ENCODE results near the gene REM2.
"Not testable (repeated sequence)": the region's sequence is repeated elsewhere in the genome, so short reads cannot be mapped to it uniquely, and the experiment has no call there.

REM2 gene

GRCh38 chr14:22852599-22852939 is 30.5 kb upstream of the REM2 start:
- Histone ChIP-seq H3K36me3 (ENCODE audit: control insufficient read depth, insufficient read depth, low read length) (no peaks in the 10 kb centered on the region), H3K4me1 (ENCODE audit: control insufficient read depth, insufficient read depth, low read length) (peaks cover 43% of the 10 kb centered on the region), H3K27ac (ENCODE audit: low read depth, low read length) (no peak overlapping the region), H3K4me3 (ENCODE audit: low read length) (no peak overlapping the region), H3K9ac (ENCODE audit: low read length) (no peak overlapping the region), H3K27me3 (ENCODE audit: control insufficient read depth, insufficient read depth, low read length) (no peaks in the 10 kb centered on the region)

DNA sequence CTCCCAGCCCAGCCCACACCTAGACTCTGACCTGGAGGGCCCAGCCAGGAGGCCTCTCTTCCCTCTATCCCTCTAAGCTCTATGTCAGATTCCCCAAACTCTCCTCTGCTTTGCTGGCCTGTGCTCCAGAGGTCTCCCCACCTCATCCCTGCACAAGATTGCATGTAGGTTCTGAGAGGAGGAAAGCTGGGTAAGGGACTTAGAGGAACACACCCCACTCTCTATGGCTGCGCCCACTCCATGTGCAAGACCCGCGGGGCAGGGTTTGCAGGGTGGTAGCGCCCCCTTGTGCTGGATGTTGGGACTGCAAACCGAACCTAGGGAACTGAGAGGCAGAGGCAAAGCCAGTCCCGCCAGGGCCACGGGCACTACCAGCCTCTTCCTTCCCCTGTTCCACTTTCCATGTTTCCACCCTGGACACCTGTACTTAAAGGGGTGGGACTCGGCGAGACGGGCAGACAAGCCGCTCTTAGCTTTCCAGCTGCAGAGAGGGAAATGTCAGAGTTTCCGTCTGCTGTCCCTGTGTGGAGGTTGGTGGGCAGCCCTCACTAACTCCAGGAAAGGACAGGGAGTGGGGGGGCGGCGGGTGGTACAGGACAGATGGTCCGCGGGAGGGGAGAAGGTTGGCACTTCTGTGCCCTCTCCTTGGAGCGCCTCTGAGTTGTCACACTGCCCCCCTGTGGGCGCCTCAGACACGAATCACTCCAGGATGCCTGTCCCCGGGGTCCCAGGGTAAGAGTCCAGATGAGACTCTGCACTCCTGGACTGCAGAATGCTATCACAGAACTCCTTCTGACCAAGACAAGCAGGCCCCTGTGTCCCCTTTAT is 29.9 kb upstream of the REM2 start:
- no peaks in the 10 kb centered on the region for H3K36me3 ChIP-seq (ENCODE audit: control insufficient read depth, insufficient read depth, low read length)
- peak overlapping the region; percentile 73 for H3K4me3 ChIP-seq (ENCODE audit: low read length)
- H3K4me1 ChIP-seq (ENCODE audit: control insufficient read depth, insufficient read depth, low read length) = peaks cover 37% of the 10 kb centered on the region
- no peaks in the 10 kb centered on the region for H3K27me3 ChIP-seq (ENCODE audit: control insufficient read depth, insufficient read depth, low read length)
- peak overlapping the region; percentile 33 for H3K27ac ChIP-seq (ENCODE audit: low read depth, low read length)
- peak overlapping the region; percentile 57 for H3K9ac ChIP-seq (ENCODE audit: low read length)

- H3K27ac ChIP-seq (ENCODE audit: low read depth, low read length); H3K36me3 ChIP-seq (ENCODE audit: control insufficient read depth, insufficient read depth, low read length); H3K9ac ChIP-seq (ENCODE audit: low read length); H3K27me3 ChIP-seq (ENCODE audit: control insufficient read depth, insufficient read depth, low read length); H3K4me3 ChIP-seq (ENCODE audit: low read length): not testable (repeated sequence)
- H3K4me1 ChIP-seq (ENCODE audit: control insufficient read depth, insufficient read depth, low read length) = peaks cover 27% of the 10 kb centered on the region
Measured at GRCh38 chr14:22854296-22854695, 28.7 kb upstream of the REM2 start.

GRCh38 chr14:22854963-22855724 is 27.9 kb upstream of the REM2 start:
- Histone ChIP-seq H3K27ac (ENCODE audit: low read depth, low read length) (no peak overlapping the region), H3K36me3 (ENCODE audit: control insufficient read depth, insufficient read depth, low read length) (no peaks in the 10 kb centered on the region), H3K9ac (ENCODE audit: low read length) (no peak overlapping the region), H3K27me3 (ENCODE audit: control insufficient read depth, insufficient read depth, low read length) (no peaks in the 10 kb centered on the region), H3K4me1 (ENCODE audit: control insufficient read depth, insufficient read depth, low read length) (peaks cover 19% of the 10 kb centered on the region), H3K4me3 (ENCODE audit: low read length) (no peak overlapping the region)

GRCh38 chr14:22856428-22856827 is 26.6 kb upstream of the REM2 start:
- H3K9ac ChIP-seq (ENCODE audit: low read length) = no peak overlapping the region
- no peak overlapping the region for H3K27ac ChIP-seq (ENCODE audit: low read depth, low read length)
- H3K4me3 ChIP-seq (ENCODE audit: low read length) = no peak overlapping the region
- H3K4me1 ChIP-seq (ENCODE audit: control insufficient read depth, insufficient read depth, low read length) = peaks cover 6% of the 10 kb centered on the region
- H3K27me3 ChIP-seq (ENCODE audit: control insufficient read depth, insufficient read depth, low read length) = no peaks in the 10 kb centered on the region
- H3K36me3 ChIP-seq (ENCODE audit: control insufficient read depth, insufficient read depth, low read length) = no peaks in the 10 kb centered on the region

- not testable (repeated sequence) for H3K27me3 ChIP-seq (ENCODE audit: control insufficient read depth, insufficient read depth, low read length); H3K4me3 ChIP-seq (ENCODE audit: low read length); H3K27ac ChIP-seq (ENCODE audit: low read depth, low read length); H3K9ac ChIP-seq (ENCODE audit: low read length); H3K4me1 ChIP-seq (ENCODE audit: control insufficient read depth, insufficient read depth, low read length); H3K36me3 ChIP-seq (ENCODE audit: control insufficient read depth, insufficient read depth, low read length)
Measured at GRCh38 chr14:22860377-22860776, 22.6 kb upstream of the REM2 start.

- Histone ChIP-seq H3K27ac (ENCODE audit: low read depth, low read length) (no peak overlapping the region), H3K36me3 (ENCODE audit: control insufficient read depth, insufficient read depth, low read length) (no peaks in the 10 kb centered on the region), H3K27me3 (ENCODE audit: control insufficient read depth, insufficient read depth, low read length) (no peaks in the 10 kb centered on the region), H3K9ac (ENCODE audit: low read length) (no peak overlapping the region), H3K4me1 (ENCODE audit: control insufficient read depth, insufficient read depth, low read length) (no peaks in the 10 kb centered on the region), H3K4me3 (ENCODE audit: low read length) (no peak overlapping the region)
Measured at GRCh38 chr14:22861651-22862050, 21.4 kb upstream of the REM2 start.

GRCh38 chr14:22864979-22865378 is 18.0 kb upstream of the REM2 start:
- Histone ChIP-seq H3K4me3 (ENCODE audit: low read length) (no peak overlapping the region), H3K9ac (ENCODE audit: low read length) (no peak overlapping the region), H3K27me3 (ENCODE audit: control insufficient read depth, insufficient read depth, low read length) (no peaks in the 10 kb centered on the region), H3K27ac (ENCODE audit: low read depth, low read length) (no peak overlapping the region), H3K36me3 (ENCODE audit: control insufficient read depth, insufficient read depth, low read length) (no peaks in the 10 kb centered on the region), H3K4me1 (ENCODE audit: control insufficient read depth, insufficient read depth, low read length) (no peaks in the 10 kb centered on the region)

GRCh38 chr14:22865424-22866405 is 17.3 kb upstream of the REM2 start:
- no peaks in the 10 kb centered on the region for H3K36me3 ChIP-seq (ENCODE audit: control insufficient read depth, insufficient read depth, low read length)
- no peak overlapping the region for H3K27ac ChIP-seq (ENCODE audit: low read depth, low read length)
- peaks cover 4% of the 10 kb centered on the region for H3K4me1 ChIP-seq (ENCODE audit: control insufficient read depth, insufficient read depth, low read length)
- no peak overlapping the region for H3K9ac ChIP-seq (ENCODE audit: low read length)
- H3K27me3 ChIP-seq (ENCODE audit: control insufficient read depth, insufficient read depth, low read length) = no peaks in the 10 kb centered on the region
- H3K4me3 ChIP-seq (ENCODE audit: low read length) = no peak overlapping the region

- Histone ChIP-seq H3K36me3 (ENCODE audit: control insufficient read depth, insufficient read depth, low read length) (no peaks in the 10 kb centered on the region), H3K9ac (ENCODE audit: low read length) (peak overlapping the region; percentile 5), H3K4me1 (ENCODE audit: control insufficient read depth, insufficient read depth, low read length) (peaks cover 6% of the 10 kb centered on the region), H3K27ac (ENCODE audit: low read depth, low read length) (no peak overlapping the region), H3K4me3 (ENCODE audit: low read length) (no peak overlapping the region), H3K27me3 (ENCODE audit: control insufficient read depth, insufficient read depth, low read length) (no peaks in the 10 kb centered on the region)
Measured at GRCh38 chr14:22866874-22867273, 16.1 kb upstream of the REM2 start.

DNA sequence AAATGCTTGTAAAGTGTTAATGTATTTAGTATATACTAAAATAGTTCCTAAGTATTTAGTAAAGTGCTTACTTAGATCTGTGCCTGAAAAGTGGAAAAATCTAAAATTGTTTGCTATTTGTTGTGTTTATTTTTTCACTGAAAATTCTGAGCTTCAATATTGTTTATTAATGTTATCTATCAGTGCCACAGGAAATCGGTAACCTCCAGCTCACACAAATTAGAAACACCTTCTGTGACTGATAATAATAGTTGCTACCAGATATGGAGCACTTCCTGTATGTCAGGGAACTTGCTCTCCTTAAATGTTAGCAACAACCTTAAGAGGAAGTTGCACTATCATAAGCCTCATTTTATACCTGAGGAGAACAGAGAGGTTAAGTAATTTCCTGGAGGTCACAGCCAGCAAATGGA is 12.2 kb upstream of the REM2 start:
- H3K4me1 ChIP-seq (ENCODE audit: control insufficient read depth, insufficient read depth, low read length) = peaks cover 12% of the 10 kb centered on the region
- no peak overlapping the region for H3K9ac ChIP-seq (ENCODE audit: low read length)
- H3K4me3 ChIP-seq (ENCODE audit: low read length) = peak overlapping the region; percentile 81
- no peaks in the 10 kb centered on the region for H3K27me3 ChIP-seq (ENCODE audit: control insufficient read depth, insufficient read depth, low read length)
- peak overlapping the region; percentile 99 for H3K27ac ChIP-seq (ENCODE audit: low read depth, low read length)
- H3K36me3 ChIP-seq (ENCODE audit: control insufficient read depth, insufficient read depth, low read length) = peaks cover 16% of the 10 kb centered on the region

All from rectal smooth muscle tissue (tissue), 1 donor.